HCT116 (cell line): ENCODE results near the gene GRSF1. TPM values are rescaled to one million over a fixed set of nuclear protein-coding genes. Genes with fewer than 3 reads are reported as not detected.

ENCODE experiments used
- ATAC-seq: fragments of 200-7000 bp; cut with Tn5 transposase; 2 replicates; pipeline ENCODE4 v1.9.1; 2020; ENCODE audit warnings: mild to moderate bottlenecking, moderate library complexity
- BruUV-seq: library from RNA; stranded (reverse); fragments of 400-500 nt; replicated peaks from 2 replicates; lab custom pipeline; 2021; lab: Mats Ljungman, UMichigan
- CTCF ChIA-PET: fragments of 300-600 bp; sonication (Branson Sonifier 250); formaldehyde crosslinking; loops from one replicate; lab custom pipeline; 2021; ENCODE audit warnings: antibody characterized with exemption; lab: Charles Lee
- POLR2A ChIA-PET: fragments of 300-600, 350-600 bp; sonication (Branson Sonifier 250); formaldehyde crosslinking; loops from one replicate; lab custom pipeline; 2021; ENCODE audit warnings: antibody characterized with exemption; lab: Charles Lee
- RAD21 ChIA-PET, 2 experiments: fragments of 300-600 bp; sonication (Branson Sonifier 250); formaldehyde crosslinking; loops; one replicate each; lab custom pipeline; 2023; ENCODE audit warnings: low total read pairs in 2 of 2; ENCODE audit not compliant: uncharacterized antibody in 2 of 2, unreplicated experiment in 2 of 2, low non-redundant PET in 1 of 2; lab: Charles Lee
- DNase-seq: peaks from one replicate; pipeline ENCODE4 v3.0.0-alpha.2; 2010; ENCODE audit warnings: low read depth, low spot score
- H2AFZ ChIP-seq: fragments of 200-600 bp; shearing (Covaris generic), sonication (generic); 2 replicates; pipeline ENCODE4 v1.6.1; 2017; ENCODE audit warnings: low read depth, mixed run types, mixed read lengths, antibody characterized with exemption, low read length; ENCODE audit not compliant: poor library complexity, severe bottlenecking
- H3K27ac ChIP-seq: 2 replicates; pipeline ENCODE4 v1.5.1; 2012; ENCODE audit warnings: low read depth, low read length
- H3K27me3 ChIP-seq: fragments of 200-600 bp; sonication (generic); 2 replicates; pipeline ENCODE4 v1.6.1; 2016; ENCODE audit warnings: mixed run types, low read length, mixed read lengths; ENCODE audit not compliant: insufficient read depth
- H3K36me3 ChIP-seq, 2 experiments: fragments of 200-500 bp in 1 of 2; fragments of 200-600 bp in 1 of 2; sonication (Bioruptor generic) in 1 of 2; sonication (generic) in 1 of 2; 2 replicates each; pipeline versions ENCODE4 v1.5.1 to v1.6.1; 2014 to 2016; ENCODE audit warnings: low read length in 2 of 2, inconsistent platforms in 1 of 2, mixed read lengths in 1 of 2, mixed run types in 1 of 2; ENCODE audit not compliant: insufficient read depth in 2 of 2, control insufficient read depth in 1 of 2
- H3K4me1 ChIP-seq, 2 experiments: fragments of 200-600 bp in 1 of 2; sonication (generic) in 1 of 2; 2 replicates each; pipeline versions ENCODE4 v1.5.1 to v1.6.1; 2012 to 2017; ENCODE audit warnings: low read length in 2 of 2, inconsistent platforms in 1 of 2, mild to moderate bottlenecking in 1 of 2, mixed read lengths in 1 of 2, mixed run types in 1 of 2, moderate library complexity in 1 of 2; ENCODE audit not compliant: insufficient read depth in 2 of 2, control insufficient read depth in 1 of 2
- H3K4me2 ChIP-seq: fragments of 200-600 bp; sonication (generic); 2 replicates; pipeline ENCODE4 v1.6.1; 2017; ENCODE audit warnings: mixed run types, low read length, mixed read lengths
- H3K4me3 ChIP-seq, 2 experiments: fragments of 200-600 bp in 1 of 2; sonication (generic) in 1 of 2; replicated peaks in 1 of 2; 2 replicates each; pipeline ENCODE4 v1.5.1; 2011 to 2016; ENCODE audit warnings: low read length in 2 of 2, control low read depth in 1 of 2, low read depth in 1 of 2, mild to moderate bottlenecking in 1 of 2, mixed read lengths in 1 of 2, mixed run types in 1 of 2
- H3K79me2 ChIP-seq: fragments of 200-600 bp; sonication (generic); 2 replicates; pipeline ENCODE4 v1.6.1; 2017; ENCODE audit warnings: mild to moderate bottlenecking, mixed run types, low read length, moderate library complexity, mixed read lengths; ENCODE audit not compliant: insufficient read depth
- H3K9ac ChIP-seq: fragments of 200-600 bp; sonication (generic); 2 replicates; pipeline ENCODE4 v1.6.1; 2016; ENCODE audit warnings: low read length, mixed read lengths
- H3K9me2 ChIP-seq: fragments of 200-600 bp; sonication (generic), shearing (Covaris generic); 2 replicates; pipeline ENCODE4 v1.6.1; 2017; ENCODE audit warnings: mixed run types, mild to moderate bottlenecking, moderate library complexity; ENCODE audit not compliant: insufficient read depth
- H3K9me3 ChIP-seq, 2 experiments: fragments of 200-500 bp in 1 of 2; fragments of 200-600 bp in 1 of 2; sonication (Bioruptor generic) in 1 of 2; sonication (generic) in 1 of 2; 2 replicates each; pipeline ENCODE4 v1.6.1; 2014 to 2017; ENCODE audit warnings: low read length in 2 of 2, mixed read lengths in 2 of 2, inconsistent platforms in 1 of 2, low read depth in 1 of 2, mild to moderate bottlenecking in 1 of 2, mixed run types in 1 of 2, moderate library complexity in 1 of 2; ENCODE audit not compliant: control insufficient read depth in 1 of 2, insufficient read depth in 1 of 2
- H4K20me1 ChIP-seq: fragments of 200-600 bp; sonication (generic), shearing (Covaris generic); 2 replicates; pipeline ENCODE4 v1.6.1; 2017; ENCODE audit warnings: mixed run types, mild to moderate bottlenecking, moderate library complexity; ENCODE audit not compliant: insufficient read depth
- CBX3 ChIP-seq: IDR thresholded peaks from 2 replicates; pipeline ENCODE4 v1.6.1; 2012; ENCODE audit warnings: low read depth
- EGR1 ChIP-seq: IDR thresholded peaks from 2 replicates; pipeline ENCODE4 v1.6.1; 2012; ENCODE audit warnings: low read depth
- EZH2phosphoT487 ChIP-seq: fragments of 200-600 bp; IDR thresholded peaks from 2 replicates; pipeline ENCODE4 v1.6.1; 2018; ENCODE audit warnings: antibody characterized with exemption, borderline replicate concordance
- SP1 ChIP-seq: IDR thresholded peaks from 2 replicates; pipeline ENCODE4 v1.6.1; 2012; ENCODE audit warnings: low read depth
- SRF ChIP-seq: IDR thresholded peaks from 2 replicates; pipeline ENCODE4 v1.6.1; 2012; ENCODE audit warnings: low read depth
- TCF7L2 ChIP-seq: IDR thresholded peaks from 2 replicates; pipeline ENCODE4 v1.7.0; 2011; ENCODE audit warnings: borderline replicate concordance, inconsistent platforms; ENCODE audit not compliant: insufficient read depth, insufficient read length; ENCODE audit errors: extremely low read depth
- ZNF274 ChIP-seq: fragments of 200-500 bp; sonication (Bioruptor generic); IDR thresholded peaks from 2 replicates; pipeline ENCODE4 v1.6.1; 2014; ENCODE audit warnings: mild to moderate bottlenecking, low read depth, low read length, inconsistent platforms
- intact Hi-C: fragments of 100-400 bp; cut with micrococcal nuclease; formaldehyde crosslinking; loops from 2 replicates; pipeline ENCODE4 v1.10.0; 2022
- total RNA-seq: library from RNA; stranded (reverse); gene quantifications from one replicate; pipeline ENCODE4 v1.2.1, GENCODE V29; 2021; ENCODE audit not compliant: unreplicated experiment
- TF ChIP-seq, protein P1 (sequence below): IDR thresholded peaks from 2 replicates; pipeline ENCODE4 v1.6.1; 2011; ENCODE audit warnings: mild to moderate bottlenecking, low read length, moderate library complexity; ENCODE audit not compliant: insufficient replicate concordance; ENCODE audit errors: extremely low read depth

GRSF1 gene
- total RNA-seq, 1 experiment from 2014 or later: 131 TPM

DNA sequence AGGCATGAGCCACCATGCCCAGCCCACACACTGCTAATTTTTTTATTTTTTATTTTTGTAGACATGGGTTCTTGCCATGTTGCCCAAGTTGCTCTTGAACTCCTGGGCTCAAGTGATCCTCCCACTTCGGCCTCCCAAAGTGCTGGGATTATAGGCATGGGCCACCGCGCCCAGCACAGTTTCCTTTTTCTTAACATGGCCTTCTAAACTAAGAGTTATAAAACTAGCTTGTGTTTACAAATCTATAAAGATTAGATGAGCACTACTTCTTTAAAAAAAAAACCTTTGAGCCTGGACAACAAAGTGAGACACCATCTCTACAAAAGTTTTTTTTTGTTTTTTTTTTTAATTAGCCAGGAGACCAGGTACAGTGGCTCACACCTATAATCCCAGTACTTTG, 10.7 kb downstream of the GRSF1 start:
- RAD21 ChIA-PET: no interaction called here
- POLR2A ChIA-PET: no interaction called here
- H3K4me1 ChIP-seq: no peaks in the 10 kb centered on the region
- CTCF ChIA-PET: no interaction called here
- no peak for TF ChIP-seq CBX3
- no peak overlapping the region for H3K9ac ChIP-seq
- ATAC-seq (no peak), DNase-seq (no peak)
- BruUV-seq: no TSS peak
- no peak overlapping the region for H3K4me3 ChIP-seq
- no peak overlapping the region for H2AFZ ChIP-seq
- peaks cover 61 to 77% of the 10 kb centered on the region in 2 experiments for H3K36me3 ChIP-seq
- H3K9me2 ChIP-seq: no peaks in the 10 kb centered on the region
- no peaks in the 10 kb centered on the region for H4K20me1 ChIP-seq
- H3K4me2 ChIP-seq: no peak overlapping the region
- no peak overlapping the region for H3K27ac ChIP-seq
- intact Hi-C loops: no loop called here
- H3K9me3 ChIP-seq: no peaks in the 10 kb centered on the region
- no peaks in the 10 kb centered on the region for H3K27me3 ChIP-seq
- peaks cover 64% of the 10 kb centered on the region for H3K79me2 ChIP-seq

DNA sequence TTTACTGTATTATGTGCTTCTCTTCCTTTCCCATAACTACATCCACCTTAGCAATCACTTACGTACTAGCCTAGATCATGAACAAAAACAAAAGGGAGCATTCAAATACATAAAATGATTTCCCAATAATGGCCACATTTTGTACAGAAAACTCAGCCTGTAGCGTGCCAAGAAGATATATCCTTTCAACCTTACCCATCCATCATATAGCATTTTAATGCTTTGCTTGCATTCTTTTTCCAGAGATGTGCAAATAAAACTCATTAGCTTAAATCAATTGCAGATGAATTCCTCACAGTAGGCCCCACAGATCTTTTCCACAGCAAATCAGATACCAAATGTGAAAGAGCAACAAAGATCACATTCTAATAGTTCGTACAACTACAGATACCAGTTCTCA, 20.8 kb downstream of the GRSF1 start:
- H3K4me3 ChIP-seq: no peak overlapping the region
- no peak overlapping the region for H3K27ac ChIP-seq
- H3K4me1 ChIP-seq: no peaks in the 10 kb centered on the region
- ATAC-seq: no peak
- H3K4me2 ChIP-seq: no peak overlapping the region
- no peaks in the 10 kb centered on the region for H3K79me2 ChIP-seq
- no peaks in the 10 kb centered on the region for H3K9me2 ChIP-seq
- intact Hi-C loops: no loop called here
- no peak overlapping the region for H2AFZ ChIP-seq
- TF ChIP-seq, protein P1, sequence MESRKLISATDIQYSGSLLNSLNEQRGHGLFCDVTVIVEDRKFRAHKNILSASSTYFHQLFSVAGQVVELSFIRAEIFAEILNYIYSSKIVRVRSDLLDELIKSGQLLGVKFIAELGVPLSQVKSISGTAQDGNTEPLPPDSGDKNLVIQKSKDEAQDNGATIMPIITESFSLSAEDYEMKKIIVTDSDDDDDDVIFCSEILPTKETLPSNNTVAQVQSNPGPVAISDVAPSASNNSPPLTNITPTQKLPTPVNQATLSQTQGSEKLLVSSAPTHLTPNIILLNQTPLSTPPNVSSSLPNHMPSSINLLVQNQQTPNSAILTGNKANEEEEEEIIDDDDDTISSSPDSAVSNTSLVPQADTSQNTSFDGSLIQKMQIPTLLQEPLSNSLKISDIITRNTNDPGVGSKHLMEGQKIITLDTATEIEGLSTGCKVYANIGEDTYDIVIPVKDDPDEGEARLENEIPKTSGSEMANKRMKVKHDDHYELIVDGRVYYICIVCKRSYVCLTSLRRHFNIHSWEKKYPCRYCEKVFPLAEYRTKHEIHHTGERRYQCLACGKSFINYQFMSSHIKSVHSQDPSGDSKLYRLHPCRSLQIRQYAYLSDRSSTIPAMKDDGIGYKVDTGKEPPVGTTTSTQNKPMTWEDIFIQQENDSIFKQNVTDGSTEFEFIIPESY: no peak
- TF ChIP-seq SP1: no peak
- TF ChIP-seq SRF: no peak
- no peak for TF ChIP-seq EGR1
- no peak for TF ChIP-seq EZH2phosphoT487
- TF ChIP-seq TCF7L2: no peak
- no peak for TF ChIP-seq ZNF274
- TF ChIP-seq, all 23 proteins: peak for 0
- Histone ChIP-seq H4K20me1 (0 out of 2 replicates have a peak, but pooled peaks cover 8% of the 10 kb centered on the region), H3K36me3 (peaks cover 15 to 34% of the 10 kb centered on the region in 2 experiments), H3K9ac (no peak overlapping the region), H3K27me3 (no peaks in the 10 kb centered on the region), H3K9me3 (no peaks in the 10 kb centered on the region)
- ChIA-PET POLR2A (interaction anchor here (0.8 kb wide), 1 partner anchor 19 kb away, joined by 3 read pairs; no protein-coding TSS in a partner anchor), RAD21 (no interaction called here), CTCF (no interaction called here)
- no peak for DNase-seq
- no TSS peak for BruUV-seq
